Left forelimb (tissue), 1 donor: ENCODE data around the gene GPD1.
"Not testable (repeated sequence)": the region's sequence is repeated elsewhere in the genome, so short reads cannot be mapped to it uniquely, and the experiment has no call there.

Experiments used
- DNase-seq: peaks from one replicate; pipeline ENCODE4 v3.0.0-alpha.2; 2018; ENCODE audit warnings: low spot score

GPD1 gene

GRCh38 chr12:50073712-50074111, 30.1 kb upstream of the GPD1 start:
- DNase-seq: no peak

- DNase-seq: peak; percentile 86
Measured at GRCh38 chr12:50074936-50075807, 28.6 kb upstream of the GPD1 start.

GRCh38 chr12:50075808-50076170, 28.0 kb upstream of the GPD1 start:
- no peak for DNase-seq

- no peak for DNase-seq
Measured at GRCh38 chr12:50077099-50077498, 26.7 kb upstream of the GPD1 start.

GRCh38 chr12:50078281-50078680, 25.5 kb upstream of the GPD1 start:
- DNase-seq: no peak

- no peak for DNase-seq
Measured at GRCh38 chr12:50079771-50080170, 24.0 kb upstream of the GPD1 start.

- no peak for DNase-seq
Measured at GRCh38 chr12:50081096-50081808, 22.6 kb upstream of the GPD1 start.

GRCh38 chr12:50082644-50083043, 21.2 kb upstream of the GPD1 start:
- DNase-seq: no peak

GRCh38 chr12:50083301-50083700, 20.5 kb upstream of the GPD1 start:
- DNase-seq: no peak

- not testable (repeated sequence) for DNase-seq
Measured at GRCh38 chr12:50084409-50084774, 19.4 kb upstream of the GPD1 start.

- DNase-seq: peak; percentile 93
Measured at GRCh38 chr12:50084775-50085614, 18.8 kb upstream of the GPD1 start, which contains the start of gene SMARCD1. Gene SMARCD1 (plus strand): TSS chr12:50085342. CDS start chr12:50085370, 28 bp downstream.

- DNase-seq: no peak
Measured at GRCh38 chr12:50085615-50086072, 18.2 kb upstream of the GPD1 start.

GRCh38 chr12:50086148-50086547, 17.7 kb upstream of the GPD1 start:
- no peak for DNase-seq

GRCh38 chr12:50087151-50087550, 16.7 kb upstream of the GPD1 start:
- DNase-seq: no peak

- no peak for DNase-seq
Measured at GRCh38 chr12:50087995-50088394, 15.8 kb upstream of the GPD1 start.

- no peak for DNase-seq
Measured at GRCh38 chr12:50088577-50089335, 15.1 kb upstream of the GPD1 start.

GRCh38 chr12:50089730-50090129, 14.1 kb upstream of the GPD1 start:
- no peak for DNase-seq

GRCh38 chr12:50090391-50090790, 13.4 kb upstream of the GPD1 start:
- DNase-seq: no peak

- DNase-seq: no peak
Measured at GRCh38 chr12:50097952-50098351, 5.9 kb upstream of the GPD1 start.

GRCh38 chr12:50099302-50100008, 4.4 kb upstream of the GPD1 start:
- DNase-seq: no peak

- no peak for DNase-seq
Measured at GRCh38 chr12:50100561-50100960, 3.2 kb upstream of the GPD1 start.
